GM12874 (cell line): ENCODE measurements around the gene RTN4RL1.

Experiments
- CTCF ChIP-seq: IDR thresholded peaks from 2 replicates; pipeline ENCODE4 v1.5.1; 2011; ENCODE audit warnings: low read depth, mild to moderate bottlenecking, control low read depth, low read length, moderate library complexity; ENCODE audit not compliant: insufficient read depth

Gene RTN4RL1

GRCh38 chr17:2016494-2016893 lies 8.6 kb downstream of the RTN4RL1 start:
- TF ChIP-seq CTCF = no peak

GRCh38 chr17:2015314-2015713 lies 9.8 kb downstream of the RTN4RL1 start:
- no peak for TF ChIP-seq CTCF

GRCh38 chr17:2013994-2014317 lies 11.2 kb downstream of the RTN4RL1 start:
- TF ChIP-seq CTCF = no peak

GRCh38 chr17:2012499-2012898 lies 12.6 kb downstream of the RTN4RL1 start:
- no peak for TF ChIP-seq CTCF

- TF ChIP-seq CTCF = no peak
Measured at GRCh38 chr17:2011411-2012371, 13.4 kb downstream of the RTN4RL1 start.

- no peak for TF ChIP-seq CTCF
Measured at GRCh38 chr17:2009737-2010136, 15.4 kb downstream of the RTN4RL1 start.

GRCh38 chr17:2008332-2009126 lies 16.6 kb downstream of the RTN4RL1 start:
- no peak for TF ChIP-seq CTCF
